Central memory CD4-positive, alpha-beta T cell (primary cell): ENCODE results near the gene VPS8.
"Not testable (repeated sequence)": the region's sequence is repeated elsewhere in the genome, so short reads cannot be mapped to it uniquely, and the experiment has no call there.

Source experiments
- DNase-seq: peaks from one replicate; pipeline ENCODE4 v3.0.0; 2022

VPS8 gene

DNA sequence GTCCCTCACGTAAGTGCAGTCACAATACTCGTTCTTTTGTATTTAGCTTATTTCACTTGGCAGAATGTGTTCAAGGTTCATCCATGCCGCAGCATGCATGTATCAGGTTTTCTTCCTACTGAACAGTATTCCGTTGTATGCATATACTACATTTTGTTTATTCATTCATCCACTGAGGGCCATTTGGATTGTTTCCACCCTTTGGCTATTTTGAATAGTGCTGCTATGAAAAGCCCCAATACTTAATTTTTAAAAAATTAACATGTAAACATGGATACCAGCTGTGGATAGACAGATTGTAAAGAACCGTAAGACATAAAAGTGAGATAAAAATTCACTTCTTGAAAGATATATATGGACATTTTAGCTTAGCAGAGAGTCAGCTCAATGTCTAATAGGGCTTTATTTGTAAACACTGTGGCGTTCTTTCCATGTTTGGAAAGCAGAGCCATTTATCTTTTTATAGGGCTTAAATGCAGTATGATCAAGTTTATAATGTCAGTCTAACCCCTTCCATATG lies 115.9 kb downstream of the VPS8 start:
- no peak for DNase-seq

- no peak for DNase-seq
Measured at GRCh38 chr3:184932777-184933176, 120.8 kb downstream of the VPS8 start.

DNA sequence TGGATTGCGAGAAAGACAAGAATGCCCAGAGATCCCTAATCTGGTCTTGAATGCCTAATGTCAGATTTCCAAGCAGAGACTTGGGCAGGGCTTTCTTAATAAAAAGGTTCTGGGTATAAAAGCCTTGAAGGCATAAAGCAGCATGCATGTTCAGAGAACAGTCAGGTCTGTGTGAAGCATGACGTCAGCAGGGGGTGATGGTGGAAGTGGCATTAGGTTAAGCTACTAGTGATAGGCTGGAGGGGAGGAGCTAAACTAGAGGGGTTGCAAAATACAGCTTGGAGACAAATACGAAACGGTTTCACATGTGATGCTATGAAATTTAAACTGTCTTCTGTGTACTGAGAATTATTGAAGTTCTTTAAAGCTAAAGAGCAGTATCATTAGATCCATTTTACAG lies 125.6 kb downstream of the VPS8 start:
- no peak for DNase-seq

- DNase-seq = no peak
Measured at GRCh38 chr3:184941408-184941807, 129.4 kb downstream of the VPS8 start.

- no peak for DNase-seq
Measured at GRCh38 chr3:184942735-184943134, 130.8 kb downstream of the VPS8 start.

- no peak for DNase-seq
Measured at GRCh38 chr3:184944241-184944640, 132.3 kb downstream of the VPS8 start.

GRCh38 chr3:184945886-184946625 lies 134.1 kb downstream of the VPS8 start:
- DNase-seq = no peak

- DNase-seq = no peak
Measured at GRCh38 chr3:184946917-184947316, 135.0 kb downstream of the VPS8 start.

GRCh38 chr3:184949251-184949965 lies 137.4 kb downstream of the VPS8 start:
- DNase-seq = no peak

- DNase-seq = not testable (repeated sequence)
Measured at GRCh38 chr3:184950816-184951215, 138.8 kb downstream of the VPS8 start.

- no peak for DNase-seq
Measured at GRCh38 chr3:184952671-184953070, 140.7 kb downstream of the VPS8 start.

DNA sequence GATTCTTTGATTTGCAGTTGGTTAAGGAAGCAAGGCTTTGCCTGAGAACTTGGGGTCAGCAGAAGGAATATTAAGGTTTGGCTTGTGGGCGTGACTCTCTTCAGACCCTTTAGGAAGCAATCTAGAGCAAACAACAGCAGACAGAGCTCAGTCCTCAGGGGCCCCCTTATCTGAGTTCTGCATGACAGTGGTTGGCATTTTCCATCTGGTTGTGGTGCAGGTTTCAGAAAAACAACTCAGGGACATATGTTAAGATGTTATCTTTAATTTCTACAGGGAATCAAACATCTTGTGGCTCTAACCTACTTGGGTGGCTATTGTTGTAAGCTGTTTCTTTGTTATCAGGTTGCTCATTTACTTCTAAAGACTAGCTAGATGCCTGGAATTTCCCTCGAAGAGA lies 141.4 kb downstream of the VPS8 start:
- no peak for DNase-seq

DNA sequence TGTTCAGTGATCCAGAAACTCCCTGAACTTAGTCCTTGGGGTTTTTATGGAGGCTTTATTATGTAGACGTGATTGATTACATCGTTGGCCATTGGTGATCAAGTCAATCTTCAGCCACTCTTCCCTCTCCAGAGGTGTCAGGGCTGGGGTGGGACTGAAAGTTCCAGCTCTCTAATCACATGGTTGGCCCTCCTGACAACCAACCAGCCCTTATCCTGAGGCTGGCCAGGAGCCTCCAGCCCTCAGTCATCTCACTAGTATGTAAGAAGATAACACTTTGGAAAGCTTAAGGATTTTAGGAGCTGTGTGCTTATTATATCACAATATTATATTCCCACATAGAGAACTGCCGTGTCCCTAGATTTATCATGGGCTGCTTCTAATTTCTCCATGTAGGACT lies 142.3 kb downstream of the VPS8 start:
- no peak for DNase-seq

DNA sequence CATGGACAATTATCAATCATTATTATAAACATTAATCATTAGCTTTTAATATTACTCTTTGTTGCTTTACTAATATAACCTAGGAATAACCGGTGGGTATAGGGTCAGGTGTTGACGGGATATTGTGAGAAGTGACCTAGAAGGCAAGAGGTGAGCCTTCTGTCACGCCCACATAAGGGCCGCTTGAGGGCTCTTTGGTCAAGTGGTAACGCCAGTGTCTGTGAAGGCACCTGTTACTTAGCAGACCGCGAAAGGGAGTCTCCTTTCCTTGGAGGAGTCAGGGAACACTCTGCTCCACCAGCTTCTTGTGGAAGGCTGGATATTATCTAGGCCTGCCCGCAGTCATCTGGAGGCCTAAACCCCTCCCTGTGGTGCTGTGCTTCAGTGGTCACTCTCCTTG lies 142.9 kb downstream of the VPS8 start:
- DNase-seq = not testable (repeated sequence)

DNA sequence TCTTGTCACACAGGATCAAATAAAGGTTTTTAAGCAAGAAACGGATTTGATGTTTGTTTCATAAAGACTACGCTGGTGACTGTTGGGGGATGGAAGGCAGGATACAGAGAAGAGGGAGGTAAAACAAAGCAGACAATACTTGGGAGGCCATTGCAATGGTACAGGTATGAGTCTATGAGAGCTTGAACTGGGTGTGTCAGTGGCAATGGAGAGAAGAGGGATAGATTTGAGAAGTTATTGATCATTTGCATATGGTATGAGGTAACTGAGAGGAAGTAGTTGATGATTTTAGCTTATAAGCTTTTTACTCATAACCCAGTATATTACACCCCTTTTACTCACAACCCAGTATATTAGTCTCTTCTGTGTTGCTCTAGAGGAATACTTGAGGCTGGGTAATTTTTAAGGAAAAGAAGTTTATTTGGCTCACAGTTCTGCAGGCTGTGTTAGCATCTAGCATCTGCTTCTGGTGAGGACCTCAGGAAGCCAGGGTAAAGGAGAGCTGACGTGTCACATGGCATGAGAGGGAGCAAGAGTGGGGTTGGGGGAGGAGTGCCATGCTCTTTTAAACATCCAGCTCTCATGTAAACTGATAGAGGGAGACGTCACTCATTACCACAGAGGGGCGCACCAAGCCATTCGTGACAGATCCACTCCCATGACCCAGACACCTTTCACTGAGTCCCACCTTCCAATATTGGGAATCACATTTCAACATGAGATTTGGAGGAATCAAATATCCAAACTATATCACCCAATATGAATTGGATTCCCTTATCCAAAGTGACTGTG lies 153.9 kb downstream of the VPS8 start:
- DNase-seq = no peak

- no peak for DNase-seq
Measured at GRCh38 chr3:184968115-184968514, 156.1 kb downstream of the VPS8 start.

DNA sequence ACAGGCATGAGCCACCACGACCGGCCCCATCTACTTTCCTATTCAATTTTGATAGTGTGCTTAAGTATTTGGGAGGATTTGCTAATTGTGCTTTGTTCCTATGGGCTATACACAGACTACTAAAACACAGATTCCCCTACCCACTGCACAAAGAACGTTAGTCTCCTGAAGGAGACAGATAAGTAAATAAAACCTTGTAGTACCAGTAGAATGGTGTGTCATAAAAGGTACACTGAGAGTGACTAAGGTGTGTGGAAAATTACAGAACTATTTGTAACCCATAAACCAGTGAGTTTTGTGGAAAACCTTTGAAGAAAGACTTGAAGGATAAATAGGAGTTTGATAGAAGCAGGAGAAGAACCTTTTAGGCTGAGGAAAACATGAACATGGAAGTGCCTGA lies 158.2 kb downstream of the VPS8 start:
- DNase-seq = no peak

- no peak for DNase-seq
Measured at GRCh38 chr3:184977796-184978195, 165.8 kb downstream of the VPS8 start.

GRCh38 chr3:184981071-184981470 lies 169.1 kb downstream of the VPS8 start:
- DNase-seq = no peak

- no peak for DNase-seq
Measured at GRCh38 chr3:184982076-184982475, 170.1 kb downstream of the VPS8 start.

DNA sequence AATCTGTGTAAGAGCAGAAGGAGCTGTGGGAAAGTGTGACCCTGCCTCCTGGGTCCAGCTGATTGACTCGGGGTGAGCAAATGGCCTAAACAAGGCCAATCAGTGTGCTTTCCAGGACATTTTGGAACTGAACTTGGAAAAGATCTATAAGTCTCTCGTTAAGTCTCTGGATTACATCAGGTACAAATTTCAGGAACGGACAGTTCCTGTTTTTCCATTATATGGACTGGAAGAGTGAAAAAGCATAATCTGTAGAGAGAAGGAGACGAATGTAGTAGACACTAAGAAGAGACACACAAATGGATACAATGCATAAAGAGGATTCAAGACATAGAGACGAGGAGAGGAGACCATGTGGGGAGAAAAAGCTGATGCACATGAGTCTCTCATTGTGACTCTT lies 173.6 kb downstream of the VPS8 start:
- DNase-seq = no peak

DNA sequence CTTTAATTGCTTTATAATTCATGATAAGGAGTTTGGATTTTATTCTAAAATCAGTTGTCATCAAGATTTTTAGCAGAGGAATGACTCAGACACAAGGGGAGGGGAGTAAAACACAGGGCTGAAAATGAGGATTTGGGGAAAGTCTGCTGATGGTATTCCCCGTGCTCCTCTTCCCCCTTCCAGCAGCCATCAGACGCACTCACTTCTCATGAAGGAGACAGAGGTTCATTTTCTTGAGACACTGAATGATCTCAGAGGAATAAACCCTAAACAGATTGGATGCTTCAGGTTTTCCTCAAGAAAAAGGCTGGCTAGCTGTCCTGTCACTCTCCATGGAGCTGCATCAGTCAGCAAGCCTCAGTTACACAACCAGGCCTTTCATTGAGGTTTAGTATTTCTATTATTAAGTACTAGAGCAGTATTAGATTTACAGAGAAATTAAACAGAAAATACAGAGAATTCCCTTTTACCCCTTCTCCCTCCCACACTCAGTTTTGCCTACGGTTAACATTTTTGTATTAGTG lies 174.5 kb downstream of the VPS8 start:
- DNase-seq = no peak

GRCh38 chr3:184993394-184993793 lies 181.4 kb downstream of the VPS8 start:
- no peak for DNase-seq
